Keratinocyte (primary cell): Measurements from ENCODE around the gene RBM26. TPM values are rescaled to one million over a fixed set of nuclear protein-coding genes. Genes with fewer than 3 reads are reported as not detected.

Experiments used
- DNase-seq: peaks from one replicate; pipeline ENCODE4 v3.0.0-alpha.2; 2011; ENCODE audit warnings: low read depth, missing footprints, low spot score
- FAIRE-seq: peaks from 2 replicates; lab custom pipeline; 2011; peaks lifted over from hg19 to GRCh38; lab: Jason Lieb, UNC
- H2AFZ ChIP-seq: 2 replicates; pipeline ENCODE4 v1.6.0; 2012; ENCODE audit warnings: low read length, control low read depth, inconsistent platforms; ENCODE audit not compliant: control insufficient read depth
- H3K27ac ChIP-seq: 2 replicates; pipeline ENCODE4 v1.5.1; 2011; ENCODE audit warnings: low read length; ENCODE audit not compliant: control insufficient read depth, insufficient read depth
- H3K27me3 ChIP-seq: 3 replicates; pipeline ENCODE4 v1.6.0; 2011; ENCODE audit warnings: low read length; ENCODE audit not compliant: control insufficient read depth, insufficient read depth; ENCODE audit errors: extremely low read depth
- H3K36me3 ChIP-seq, 2 experiments: 2 replicates in 1 of 2; 3 replicates in 1 of 2; pipeline ENCODE4 v1.5.1; 2011; ENCODE audit warnings: low read length in 2 of 2, mild to moderate bottlenecking in 1 of 2; ENCODE audit not compliant: control insufficient read depth in 2 of 2, insufficient read depth in 2 of 2; ENCODE audit errors: extremely low read depth in 1 of 2
- H3K4me1 ChIP-seq: 3 replicates; pipeline ENCODE4 v1.5.1; 2011; ENCODE audit warnings: low read length; ENCODE audit not compliant: control insufficient read depth, insufficient read depth; ENCODE audit errors: extremely low read depth
- H3K4me2 ChIP-seq: 3 replicates; pipeline ENCODE4 v1.6.0; 2011; ENCODE audit warnings: low read depth, low read length; ENCODE audit not compliant: control insufficient read depth, insufficient read depth; ENCODE audit errors: extremely low read depth
- H3K4me3 ChIP-seq, 3 experiments: fragments of 200-600 bp in 1 of 3; sonication (generic) in 1 of 3; 2 replicates in 2 of 3; 3 replicates in 1 of 3; pipeline ENCODE4 v1.5.1; 2011 to 2016; ENCODE audit warnings: low read length in 3 of 3, mild to moderate bottlenecking in 3 of 3, control low read depth in 2 of 3, inconsistent platforms in 1 of 3, low read depth in 1 of 3, mixed read lengths in 1 of 3, mixed run types in 1 of 3, moderate library complexity in 1 of 3; ENCODE audit not compliant: control insufficient read depth in 2 of 3, insufficient read depth in 2 of 3; ENCODE audit errors: extremely low read depth in 1 of 3
- H3K79me2 ChIP-seq: 2 replicates; pipeline ENCODE4 v1.6.0; 2012; ENCODE audit warnings: low read length; ENCODE audit not compliant: control insufficient read depth, insufficient read depth
- H3K9ac ChIP-seq: 3 replicates; pipeline ENCODE4 v1.6.0; 2011; ENCODE audit warnings: low read length; ENCODE audit not compliant: control insufficient read depth, insufficient read depth; ENCODE audit errors: extremely low read depth
- H3K9me1 ChIP-seq: 3 replicates; pipeline ENCODE4 v1.6.0; 2011; ENCODE audit warnings: low read length; ENCODE audit not compliant: control insufficient read depth, insufficient read depth; ENCODE audit errors: extremely low read depth
- H3K9me3 ChIP-seq: 2 replicates; pipeline ENCODE4 v1.5.1; 2012; ENCODE audit warnings: low read depth, low read length; ENCODE audit not compliant: control insufficient read depth
- H4K20me1 ChIP-seq: 3 replicates; pipeline ENCODE4 v1.6.0; 2011; ENCODE audit warnings: low read length; ENCODE audit not compliant: control insufficient read depth, insufficient read depth; ENCODE audit errors: extremely low read depth
- EZH2 ChIP-seq: IDR thresholded peaks from one replicate; pipeline ENCODE4 v1.6.1; 2012; ENCODE audit warnings: inconsistent platforms, mild to moderate bottlenecking, low read length, moderate library complexity
- dilution Hi-C: fragments of 300-500 bp; cut with MboI; formaldehyde crosslinking; loops from one replicate; pipeline ENCODE4 v1.7.0; 2020; ENCODE audit warnings: low sequenced_read_pairs; ENCODE audit not compliant: extremely low pct_ligation_motif_present
- polyA plus RNA-seq, 5 experiments: library from polyadenylated mRNA; depleted of rRNA in 3 of 5; stranded (reverse) in 3 of 5; stranded (forward) in 1 of 5; unstranded in 1 of 5; fragments of >200 nt; gene quantifications; 1 replicate in 1 of 5; 2 replicates in 3 of 5; 3 replicates in 1 of 5; pipeline versions ENCODE4 v1.2.1 to v1.2.3, GENCODE V29; 2011 to 2012; ENCODE audit warnings: missing spikeins in 2 of 5, low read depth in 1 of 5, low replicate concordance in 1 of 5
- TF ChIP-seq, protein P1 (sequence below), 3 experiments: IDR thresholded peaks in 1 of 3; conservative IDR thresholded peaks in 1 of 3; optimal IDR thresholded peaks in 1 of 3; 2 replicates in 2 of 3; 3 replicates in 1 of 3; pipeline versions ENCODE3 to v1.5.1; 2011; ENCODE audit warnings: low read length in 3 of 3, mild to moderate bottlenecking in 3 of 3, moderate library complexity in 2 of 3, control low read depth in 1 of 3, inconsistent platforms in 1 of 3; ENCODE audit not compliant: insufficient read depth in 2 of 3; ENCODE audit errors: extremely low read depth in 1 of 3

RBM26 gene
- polyA plus RNA-seq, 1 donor (not counting 4 experiments of a cell fraction or from before 2014, with no cell fraction given): 28.4 TPM

DNA sequence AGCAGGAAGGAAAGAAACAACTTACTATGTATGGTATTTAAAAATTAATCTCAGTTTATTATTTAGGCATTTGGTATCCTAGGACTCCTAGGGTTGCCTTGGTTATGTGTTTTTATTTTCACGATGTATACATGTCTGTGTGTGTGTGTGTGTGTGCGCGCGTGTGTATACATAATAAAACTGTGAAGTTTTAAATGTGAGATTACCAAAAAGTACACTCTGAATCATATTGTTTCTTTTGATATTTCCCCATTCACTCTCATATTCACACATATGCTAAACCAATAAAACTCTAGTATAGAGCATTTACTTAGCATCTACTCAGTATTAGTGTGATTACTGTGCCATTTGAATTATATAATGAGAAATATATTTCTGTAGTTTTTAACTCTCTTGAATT is 44.1 kb upstream of the RBM26 start:
- DNase-seq: no peak
- Histone ChIP-seq H3K27me3 (no peaks in the 10 kb centered on the region), H3K4me1 (peaks cover 8% of the 10 kb centered on the region), H3K4me3 (no peak overlapping the region), H4K20me1 (no peaks in the 10 kb centered on the region), H3K9ac (no peak overlapping the region), H3K9me1 (no peaks in the 10 kb centered on the region), H3K4me2 (no peak overlapping the region), H3K79me2 (no peaks in the 10 kb centered on the region), H2AFZ (no peak overlapping the region), H3K36me3 (no peaks in the 10 kb centered on the region), H3K9me3 (no peaks in the 10 kb centered on the region), H3K27ac (no peak overlapping the region)
- FAIRE-seq: no peak
- TF ChIP-seq EZH2: no peak
- TF ChIP-seq, protein P1, sequence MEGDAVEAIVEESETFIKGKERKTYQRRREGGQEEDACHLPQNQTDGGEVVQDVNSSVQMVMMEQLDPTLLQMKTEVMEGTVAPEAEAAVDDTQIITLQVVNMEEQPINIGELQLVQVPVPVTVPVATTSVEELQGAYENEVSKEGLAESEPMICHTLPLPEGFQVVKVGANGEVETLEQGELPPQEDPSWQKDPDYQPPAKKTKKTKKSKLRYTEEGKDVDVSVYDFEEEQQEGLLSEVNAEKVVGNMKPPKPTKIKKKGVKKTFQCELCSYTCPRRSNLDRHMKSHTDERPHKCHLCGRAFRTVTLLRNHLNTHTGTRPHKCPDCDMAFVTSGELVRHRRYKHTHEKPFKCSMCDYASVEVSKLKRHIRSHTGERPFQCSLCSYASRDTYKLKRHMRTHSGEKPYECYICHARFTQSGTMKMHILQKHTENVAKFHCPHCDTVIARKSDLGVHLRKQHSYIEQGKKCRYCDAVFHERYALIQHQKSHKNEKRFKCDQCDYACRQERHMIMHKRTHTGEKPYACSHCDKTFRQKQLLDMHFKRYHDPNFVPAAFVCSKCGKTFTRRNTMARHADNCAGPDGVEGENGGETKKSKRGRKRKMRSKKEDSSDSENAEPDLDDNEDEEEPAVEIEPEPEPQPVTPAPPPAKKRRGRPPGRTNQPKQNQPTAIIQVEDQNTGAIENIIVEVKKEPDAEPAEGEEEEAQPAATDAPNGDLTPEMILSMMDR (optimal IDR thresholded peaks at IDR 0.05 in 1 of 3, IDR thresholded peaks at IDR 0.05 in 1 of 3, conservative IDR thresholded peaks at IDR 0.05 in 1 of 3; ENCODE audit: extremely low read depth in 1 of 3, insufficient read depth in 2 of 3, low read length in 3 of 3): no peak
- dilution Hi-C loops: no loop called here

DNA sequence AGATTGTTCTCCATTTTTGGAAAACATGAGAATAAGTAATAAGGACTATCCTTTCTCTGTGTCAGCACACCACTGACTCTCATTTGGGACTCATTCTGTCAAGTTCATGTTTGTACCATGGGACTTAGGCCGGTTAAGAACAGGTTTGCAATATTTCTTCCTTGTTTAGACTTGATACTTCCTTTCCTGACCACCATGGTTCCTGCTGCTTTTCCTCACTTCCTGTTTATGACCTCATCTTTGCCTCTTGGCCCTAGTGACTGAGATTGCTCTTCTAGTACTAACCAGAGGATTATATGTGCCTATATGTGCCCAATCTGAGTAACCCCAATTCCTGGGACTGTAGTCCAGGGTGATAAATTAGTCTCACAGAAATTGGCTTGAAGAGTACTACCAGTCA is 42.4 kb upstream of the RBM26 start:
- DNase-seq (no peak), FAIRE-seq (peak; percentile 29)
- Histone ChIP-seq H3K79me2 (no peaks in the 10 kb centered on the region), H3K27ac (no peak overlapping the region), H3K4me1 (peaks cover 8% of the 10 kb centered on the region), H3K4me2 (no peak overlapping the region), H3K9ac (no peak overlapping the region), H2AFZ (no peak overlapping the region), H4K20me1 (no peaks in the 10 kb centered on the region), H3K27me3 (no peaks in the 10 kb centered on the region), H3K9me1 (no peaks in the 10 kb centered on the region), H3K9me3 (no peaks in the 10 kb centered on the region), H3K4me3 (no peak overlapping the region), H3K36me3 (no peaks in the 10 kb centered on the region)
- dilution Hi-C loops: no loop called here
- TF ChIP-seq EZH2: no peak
- TF ChIP-seq, protein P1 (optimal IDR thresholded peaks at IDR 0.05 in 1 of 3, IDR thresholded peaks at IDR 0.05 in 1 of 3, conservative IDR thresholded peaks at IDR 0.05 in 1 of 3; ENCODE audit: extremely low read depth in 1 of 3, insufficient read depth in 2 of 3, low read length in 3 of 3): no peak
